Type B pancreatic cell (in vitro differentiated cells): ENCODE measurements around the gene ATG2A. TPM values are rescaled to one million over a fixed set of nuclear protein-coding genes. Genes with fewer than 3 reads are reported as not detected.
"Not testable (repeated sequence)": the region's sequence is repeated elsewhere in the genome, so short reads cannot be mapped to it uniquely, and the experiment has no call there.

ENCODE experiments used
- DNase-seq: peaks from one replicate; pipeline ENCODE4 v3.0.0; 2021; ENCODE audit warnings: mixed read lengths; ENCODE audit not compliant: unreplicated experiment; ENCODE audit errors: extremely low spot score
- H3K27ac Mint-ChIP-seq: 2 replicates; pipeline ENCODE4 v1.8.0; 2021; ENCODE audit warnings: mild to moderate bottlenecking, mixed read lengths
- H3K27me3 Mint-ChIP-seq: 2 replicates; pipeline ENCODE4 v1.8.0; 2021; ENCODE audit warnings: mixed read lengths
- H3K36me3 Mint-ChIP-seq: 2 replicates; pipeline ENCODE4 v1.8.0; 2021; ENCODE audit warnings: mixed read lengths
- H3K4me1 Mint-ChIP-seq: one replicate; pipeline ENCODE4 v1.8.0; 2021; ENCODE audit warnings: mixed read lengths; ENCODE audit not compliant: unreplicated experiment
- H3K4me3 Mint-ChIP-seq: 2 replicates; pipeline ENCODE4 v1.8.0; 2021; ENCODE audit warnings: mild to moderate bottlenecking, mixed read lengths
- H3K9me3 Mint-ChIP-seq: 2 replicates; pipeline ENCODE4 v1.8.0; 2021; ENCODE audit warnings: mixed read lengths
- microRNA-seq: library from miRNA; unstranded; fragments of <30 nt; microRNA quantifications from one replicate; pipeline ENCODE4, GENCODE V29; 2020
- total RNA-seq: library from RNA; stranded (reverse); gene quantifications from 2 replicates; pipeline ENCODE4 v1.2.1, GENCODE V29; 2021; ENCODE audit warnings: low replicate concordance
- TF ChIP-seq, protein P1 (sequence below): fragments of 200-600 bp; sonication (generic); conservative IDR thresholded peaks from 2 replicates; pipeline ENCODE4 v1.5.0; 2021; ENCODE audit warnings: antibody characterized with exemption, mild to moderate bottlenecking

Gene ATG2A
- total RNA-seq, 1 donor from 2014 or later, result 30.8 TPM

DNA sequence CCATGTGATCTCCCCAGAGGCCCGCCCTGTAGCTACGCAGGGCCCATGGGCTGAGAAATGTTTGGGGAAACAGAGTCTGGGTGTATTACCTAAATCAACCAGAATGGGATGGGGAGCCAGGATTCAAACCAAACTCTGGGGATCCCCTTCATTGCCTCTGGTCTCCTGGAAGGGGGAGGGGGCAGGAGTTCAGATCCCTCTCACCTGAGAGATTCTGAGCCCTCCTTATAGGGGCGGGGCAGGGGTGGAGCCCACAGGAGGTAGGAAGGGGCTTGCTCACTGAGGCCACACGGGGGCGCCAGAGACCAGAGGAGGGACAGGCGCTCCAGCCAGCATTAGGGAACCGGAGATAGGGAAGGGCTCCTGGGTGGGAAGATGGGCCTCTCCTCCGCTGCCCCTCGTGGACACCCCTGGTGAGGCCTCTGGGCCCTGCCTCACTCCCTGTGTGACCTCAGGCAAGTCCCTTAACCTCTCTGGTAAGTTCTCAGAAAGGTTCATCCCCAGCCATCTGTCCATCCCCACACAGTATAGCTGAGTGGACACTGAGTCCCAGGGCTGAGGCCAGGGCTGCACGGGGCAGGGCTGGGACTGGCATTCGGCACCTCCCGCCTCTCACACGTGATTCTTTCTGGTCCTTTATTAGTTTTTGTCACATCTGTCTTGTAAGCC lies 69.9 kb downstream of the ATG2A start:
- H3K27ac Mint-ChIP-seq, result peak overlapping the region; percentile 69
- no peak overlapping the region for H3K4me3 Mint-ChIP-seq
- TF ChIP-seq, protein P1, sequence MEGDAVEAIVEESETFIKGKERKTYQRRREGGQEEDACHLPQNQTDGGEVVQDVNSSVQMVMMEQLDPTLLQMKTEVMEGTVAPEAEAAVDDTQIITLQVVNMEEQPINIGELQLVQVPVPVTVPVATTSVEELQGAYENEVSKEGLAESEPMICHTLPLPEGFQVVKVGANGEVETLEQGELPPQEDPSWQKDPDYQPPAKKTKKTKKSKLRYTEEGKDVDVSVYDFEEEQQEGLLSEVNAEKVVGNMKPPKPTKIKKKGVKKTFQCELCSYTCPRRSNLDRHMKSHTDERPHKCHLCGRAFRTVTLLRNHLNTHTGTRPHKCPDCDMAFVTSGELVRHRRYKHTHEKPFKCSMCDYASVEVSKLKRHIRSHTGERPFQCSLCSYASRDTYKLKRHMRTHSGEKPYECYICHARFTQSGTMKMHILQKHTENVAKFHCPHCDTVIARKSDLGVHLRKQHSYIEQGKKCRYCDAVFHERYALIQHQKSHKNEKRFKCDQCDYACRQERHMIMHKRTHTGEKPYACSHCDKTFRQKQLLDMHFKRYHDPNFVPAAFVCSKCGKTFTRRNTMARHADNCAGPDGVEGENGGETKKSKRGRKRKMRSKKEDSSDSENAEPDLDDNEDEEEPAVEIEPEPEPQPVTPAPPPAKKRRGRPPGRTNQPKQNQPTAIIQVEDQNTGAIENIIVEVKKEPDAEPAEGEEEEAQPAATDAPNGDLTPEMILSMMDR, result peak; percentile 99
- peaks cover 12% of the 10 kb centered on the region for H3K27me3 Mint-ChIP-seq
- DNase-seq, result peak; percentile 96
- peaks cover 8% of the 10 kb centered on the region for H3K4me1 Mint-ChIP-seq
- H3K9me3 Mint-ChIP-seq, result no peaks in the 10 kb centered on the region
- H3K36me3 Mint-ChIP-seq, result no peaks in the 10 kb centered on the region

DNA sequence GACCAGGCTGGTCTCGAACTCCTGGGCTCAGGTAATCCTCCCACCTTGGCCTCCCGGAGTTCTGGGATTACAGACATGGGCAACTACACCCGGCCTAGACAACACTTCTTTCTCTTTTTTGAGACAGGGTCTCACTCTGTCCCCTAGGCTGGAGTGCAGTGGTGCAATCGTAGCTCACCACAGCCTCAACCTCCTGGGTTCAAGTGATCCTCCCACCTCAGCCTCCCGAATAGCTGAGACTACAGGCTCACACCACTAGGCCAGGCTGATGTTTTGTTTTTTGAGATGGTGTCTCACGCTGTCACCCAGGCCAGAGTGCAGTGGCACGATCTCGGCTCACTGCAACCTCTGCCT lies 71.3 kb downstream of the ATG2A start:
- H3K27me3 Mint-ChIP-seq, result peaks cover 12% of the 10 kb centered on the region
- not testable (repeated sequence) for H3K9me3 Mint-ChIP-seq, H3K36me3 Mint-ChIP-seq, H3K4me1 Mint-ChIP-seq, DNase-seq
- H3K27ac Mint-ChIP-seq, result peak overlapping the region; percentile 87
- peak overlapping the region; percentile 80 for H3K4me3 Mint-ChIP-seq

DNA sequence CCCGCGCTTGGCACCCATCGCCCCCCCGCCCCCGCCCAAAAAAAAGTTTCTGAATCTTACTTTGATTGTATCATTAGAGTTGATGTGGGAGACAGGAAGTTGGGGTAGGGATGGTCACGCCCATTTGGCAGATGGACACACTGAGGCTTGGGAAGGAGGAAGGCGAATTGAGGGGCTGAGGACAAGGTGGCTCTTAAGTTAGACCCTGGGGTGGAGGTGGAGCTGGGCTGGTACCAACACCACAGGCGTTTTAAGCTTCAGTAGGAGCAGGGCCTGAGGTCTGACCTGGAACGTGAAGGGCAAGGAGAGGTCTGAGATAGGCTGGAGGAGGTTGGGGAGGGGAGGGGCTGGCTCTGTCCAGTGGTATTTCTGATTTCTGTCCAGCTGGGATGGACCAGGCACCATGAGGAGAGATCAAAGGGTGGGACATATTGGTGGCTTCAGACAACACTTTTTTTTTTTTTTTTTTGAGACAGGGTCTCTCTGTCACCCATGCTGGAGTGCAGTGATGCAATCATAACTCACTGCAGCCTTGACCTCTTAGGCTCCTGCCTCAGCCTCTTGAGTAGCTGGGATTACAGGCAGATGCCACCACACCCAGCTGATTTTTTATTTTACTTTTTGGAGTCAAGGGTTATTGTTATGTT lies 71.8 kb downstream of the ATG2A start:
- peak overlapping the region; percentile 87 for H3K27ac Mint-ChIP-seq

More for the DNA sequence above, 71.8 kb downstream of the ATG2A start:
- H3K4me3 Mint-ChIP-seq, result peak overlapping the region; percentile 80
- H3K36me3 Mint-ChIP-seq, result no peaks in the 10 kb centered on the region
- TF ChIP-seq, protein P1, result no peak
- H3K27me3 Mint-ChIP-seq, result peaks cover 12% of the 10 kb centered on the region
- no peak for DNase-seq
- no peaks in the 10 kb centered on the region for H3K9me3 Mint-ChIP-seq
- peaks cover 3% of the 10 kb centered on the region for H3K4me1 Mint-ChIP-seq

Small RNA genes lying within 50 kb of the gene (microRNA-seq; reads per million reads assigned to microRNA genes)
- gene MIR6749 (not detected), gene MIR6750 (0.83 reads per million)

Other genes with a start within 250 kb of the ATG2A start
- 12.7 and 22.1 TPM in 2 replicates for gene NRXN2, start 194.0 kb downstream of the ATG2A start, total RNA-seq
- gene RASGRP2, start 173.1 kb downstream of the ATG2A start, total RNA-seq, result 3.0 and 11.7 TPM in 2 replicates
- gene PYGM, start 157.2 kb downstream of the ATG2A start, total RNA-seq, result 2.0 and 239 TPM in 2 replicates
- 315 and 450 TPM in 2 replicates for gene SF1, start 138.7 kb downstream of the ATG2A start, total RNA-seq
- gene MAP4K2, start 114.0 kb downstream of the ATG2A start, total RNA-seq, result 8.6 and 20.2 TPM in 2 replicates
- gene MEN1, start 106.7 kb downstream of the ATG2A start, total RNA-seq, result 35.5 and 50.6 TPM in 2 replicates
- gene CDC42BPG, start 72.6 kb downstream of the ATG2A start, total RNA-seq, result 20.1 and 47.7 TPM in 2 replicates
- gene EHD1, start 38.6 kb downstream of the ATG2A start, total RNA-seq, result 86.6 and 121 TPM in 2 replicates
- gene PPP2R5B, start 7.5 kb upstream of the ATG2A start, total RNA-seq, result 14.8 and 19.4 TPM in 2 replicates
- 0.85 TPM in 1 of 2 replicates, not detected in the other for gene GPHA2, start 18.7 kb upstream of the ATG2A start, total RNA-seq
- gene MAJIN, start 54.9 kb upstream of the ATG2A start, total RNA-seq, result not detected in 2 replicates
- 1.0 TPM in 2 replicates for gene BATF2, start 79.8 kb upstream of the ATG2A start, total RNA-seq
- gene ARL2, start 97.0 kb upstream of the ATG2A start, total RNA-seq, result 63.0 and 65.8 TPM in 2 replicates
- 21.3 and 25.3 TPM in 2 replicates for gene SNX15, start 110.2 kb upstream of the ATG2A start, total RNA-seq
- 16.7 and 21.9 TPM in 2 replicates for gene SAC3D1, start 124.0 kb upstream of the ATG2A start, total RNA-seq
- gene NAALADL1, start 141.3 kb upstream of the ATG2A start, total RNA-seq, result 1.2 and 4.3 TPM in 2 replicates
- 18.7 and 39.3 TPM in 2 replicates for gene CDCA5, start 166.8 kb upstream of the ATG2A start, total RNA-seq
- gene ZFPL1, start 167.0 kb upstream of the ATG2A start, total RNA-seq, result 35.9 and 49.1 TPM in 2 replicates
- 96.3 and 104 TPM in 2 replicates for gene VPS51, start 179.0 kb upstream of the ATG2A start, total RNA-seq
- 52.2 and 61.3 TPM in 2 replicates for gene TM7SF2, start 194.7 kb upstream of the ATG2A start, total RNA-seq
- gene ZNHIT2, start 200.5 kb upstream of the ATG2A start, total RNA-seq, result 11.4 and 12.2 TPM in 2 replicates
- gene FAU, start 204.9 kb upstream of the ATG2A start, total RNA-seq, result 758 and 795 TPM in 2 replicates
- 49.1 and 54.8 TPM in 2 replicates for gene MRPL49, start 205.1 kb upstream of the ATG2A start, total RNA-seq
- 48.6 and 50.6 TPM in 2 replicates for gene SYVN1, start 217.3 kb upstream of the ATG2A start, total RNA-seq